Non-pigmented ciliary epithelial cell (primary cell): Measurements from ENCODE around the gene RNF126.
"Not testable (repeated sequence)": the region's sequence is repeated elsewhere in the genome, so short reads cannot be mapped to it uniquely, and the experiment has no call there.

ENCODE experiments used
- DNase-seq: peaks from one replicate; pipeline ENCODE4 v3.0.0-alpha.2; 2010; ENCODE audit warnings: low read depth

RNF126 gene

GRCh38 chr19:646779-647565 is 16.0 kb downstream of the RNF126 start:
- no peak for DNase-seq

- no peak for DNase-seq
These were observed 16.9 kb downstream of the RNF126 start for GRCh38 chr19:645912-646778.

GRCh38 chr19:644789-645188 is 18.2 kb downstream of the RNF126 start:
- DNase-seq: no peak

GRCh38 chr19:644363-644762 is 18.7 kb downstream of the RNF126 start:
- DNase-seq: no peak

- DNase-seq: no peak
These were observed 19.3 kb downstream of the RNF126 start for GRCh38 chr19:643736-644135.

GRCh38 chr19:642767-643727 is 20.0 kb downstream of the RNF126 start:
- DNase-seq: no peak

GRCh38 chr19:641702-642101 is 21.3 kb downstream of the RNF126 start:
- DNase-seq: no peak

GRCh38 chr19:640606-641189 is 22.3 kb downstream of the RNF126 start:
- DNase-seq: no peak

- DNase-seq: no peak
These were observed 22.9 kb downstream of the RNF126 start for GRCh38 chr19:640161-640558.

- DNase-seq: no peak
These were observed 23.5 kb downstream of the RNF126 start, which contains the start of gene FGF22 for GRCh38 chr19:639253-640160. FGF22 (plus strand) TSS chr19:639879; CDS start chr19:639926, 47 bp downstream.

GRCh38 chr19:638906-639252 is 24.1 kb downstream of the RNF126 start:
- no peak for DNase-seq

- DNase-seq: no peak
These were observed 27.9 kb downstream of the RNF126 start for GRCh38 chr19:634975-635652.

- DNase-seq: no peak
These were observed 29.0 kb downstream of the RNF126 start for GRCh38 chr19:633786-634639.

GRCh38 chr19:633068-633785 is 29.8 kb downstream of the RNF126 start, which contains the start of gene POLRMT:
POLRMT (minus strand) TSS chr19:633537; CDS start chr19:633512, 25 bp downstream.
- peak; percentile 91 for DNase-seq

- no peak for DNase-seq
These were observed 30.4 kb downstream of the RNF126 start for GRCh38 chr19:632579-633067.

GRCh38 chr19:629961-630714 is 32.9 kb downstream of the RNF126 start:
- DNase-seq: no peak

GRCh38 chr19:629515-629914 is 33.5 kb downstream of the RNF126 start:
- not testable (repeated sequence) for DNase-seq
